HCT116 (cell line): Measurements from ENCODE around the gene CAPRIN2. TPM values are rescaled to one million over a fixed set of nuclear protein-coding genes. Genes with fewer than 3 reads are reported as not detected.

Experiments used
- ATAC-seq: fragments of 200-7000 bp; cut with Tn5 transposase; 2 replicates; pipeline ENCODE4 v1.9.1; 2020; ENCODE audit warnings: mild to moderate bottlenecking, moderate library complexity
- BruUV-seq: library from RNA; stranded (reverse); fragments of 400-500 nt; replicated peaks from 2 replicates; lab custom pipeline; 2021; lab: Mats Ljungman, UMichigan
- CTCF ChIA-PET: fragments of 300-600 bp; sonication (Branson Sonifier 250); formaldehyde crosslinking; loops from one replicate; lab custom pipeline; 2021; ENCODE audit warnings: antibody characterized with exemption; lab: Charles Lee
- POLR2A ChIA-PET: fragments of 300-600, 350-600 bp; sonication (Branson Sonifier 250); formaldehyde crosslinking; loops from one replicate; lab custom pipeline; 2021; ENCODE audit warnings: antibody characterized with exemption; lab: Charles Lee
- RAD21 ChIA-PET, 2 experiments: fragments of 300-600 bp; sonication (Branson Sonifier 250); formaldehyde crosslinking; loops; one replicate each; lab custom pipeline; 2023; ENCODE audit warnings: low total read pairs in 2 of 2; ENCODE audit not compliant: uncharacterized antibody in 2 of 2, unreplicated experiment in 2 of 2, low non-redundant PET in 1 of 2; lab: Charles Lee
- DNase-seq: peaks from one replicate; pipeline ENCODE4 v3.0.0-alpha.2; 2010; ENCODE audit warnings: low read depth, low spot score
- H2AFZ ChIP-seq: fragments of 200-600 bp; shearing (Covaris generic), sonication (generic); 2 replicates; pipeline ENCODE4 v1.6.1; 2017; ENCODE audit warnings: low read depth, mixed run types, mixed read lengths, antibody characterized with exemption, low read length; ENCODE audit not compliant: poor library complexity, severe bottlenecking
- H3K27ac ChIP-seq: 2 replicates; pipeline ENCODE4 v1.5.1; 2012; ENCODE audit warnings: low read depth, low read length
- H3K27me3 ChIP-seq: fragments of 200-600 bp; sonication (generic); 2 replicates; pipeline ENCODE4 v1.6.1; 2016; ENCODE audit warnings: mixed run types, low read length, mixed read lengths; ENCODE audit not compliant: insufficient read depth
- H3K36me3 ChIP-seq, 2 experiments: fragments of 200-500 bp in 1 of 2; fragments of 200-600 bp in 1 of 2; sonication (Bioruptor generic) in 1 of 2; sonication (generic) in 1 of 2; 2 replicates each; pipeline versions ENCODE4 v1.5.1 to v1.6.1; 2014 to 2016; ENCODE audit warnings: low read length in 2 of 2, inconsistent platforms in 1 of 2, mixed read lengths in 1 of 2, mixed run types in 1 of 2; ENCODE audit not compliant: insufficient read depth in 2 of 2, control insufficient read depth in 1 of 2
- H3K4me1 ChIP-seq, 2 experiments: fragments of 200-600 bp in 1 of 2; sonication (generic) in 1 of 2; 2 replicates each; pipeline versions ENCODE4 v1.5.1 to v1.6.1; 2012 to 2017; ENCODE audit warnings: low read length in 2 of 2, inconsistent platforms in 1 of 2, mild to moderate bottlenecking in 1 of 2, mixed read lengths in 1 of 2, mixed run types in 1 of 2, moderate library complexity in 1 of 2; ENCODE audit not compliant: insufficient read depth in 2 of 2, control insufficient read depth in 1 of 2
- H3K4me2 ChIP-seq: fragments of 200-600 bp; sonication (generic); 2 replicates; pipeline ENCODE4 v1.6.1; 2017; ENCODE audit warnings: mixed run types, low read length, mixed read lengths
- H3K4me3 ChIP-seq, 2 experiments: fragments of 200-600 bp in 1 of 2; sonication (generic) in 1 of 2; replicated peaks in 1 of 2; 2 replicates each; pipeline ENCODE4 v1.5.1; 2011 to 2016; ENCODE audit warnings: low read length in 2 of 2, control low read depth in 1 of 2, low read depth in 1 of 2, mild to moderate bottlenecking in 1 of 2, mixed read lengths in 1 of 2, mixed run types in 1 of 2
- H3K79me2 ChIP-seq: fragments of 200-600 bp; sonication (generic); 2 replicates; pipeline ENCODE4 v1.6.1; 2017; ENCODE audit warnings: mild to moderate bottlenecking, mixed run types, low read length, moderate library complexity, mixed read lengths; ENCODE audit not compliant: insufficient read depth
- H3K9ac ChIP-seq: fragments of 200-600 bp; sonication (generic); 2 replicates; pipeline ENCODE4 v1.6.1; 2016; ENCODE audit warnings: low read length, mixed read lengths
- H3K9me2 ChIP-seq: fragments of 200-600 bp; sonication (generic), shearing (Covaris generic); 2 replicates; pipeline ENCODE4 v1.6.1; 2017; ENCODE audit warnings: mixed run types, mild to moderate bottlenecking, moderate library complexity; ENCODE audit not compliant: insufficient read depth
- H3K9me3 ChIP-seq, 2 experiments: fragments of 200-500 bp in 1 of 2; fragments of 200-600 bp in 1 of 2; sonication (Bioruptor generic) in 1 of 2; sonication (generic) in 1 of 2; 2 replicates each; pipeline ENCODE4 v1.6.1; 2014 to 2017; ENCODE audit warnings: low read length in 2 of 2, mixed read lengths in 2 of 2, inconsistent platforms in 1 of 2, low read depth in 1 of 2, mild to moderate bottlenecking in 1 of 2, mixed run types in 1 of 2, moderate library complexity in 1 of 2; ENCODE audit not compliant: control insufficient read depth in 1 of 2, insufficient read depth in 1 of 2
- H4K20me1 ChIP-seq: fragments of 200-600 bp; sonication (generic), shearing (Covaris generic); 2 replicates; pipeline ENCODE4 v1.6.1; 2017; ENCODE audit warnings: mixed run types, mild to moderate bottlenecking, moderate library complexity; ENCODE audit not compliant: insufficient read depth
- EGR1 ChIP-seq: IDR thresholded peaks from 2 replicates; pipeline ENCODE4 v1.6.1; 2012; ENCODE audit warnings: low read depth
- ELF1 ChIP-seq: IDR thresholded peaks from 2 replicates; pipeline ENCODE4 v1.6.1; 2012; ENCODE audit warnings: low read depth, borderline replicate concordance
- POLR2AphosphoS5 ChIP-seq: IDR thresholded peaks from 2 replicates; pipeline ENCODE4 v1.6.1; 2011; ENCODE audit warnings: mild to moderate bottlenecking, low read depth, low read length, moderate library complexity
- YY1 ChIP-seq: IDR thresholded peaks from 2 replicates; pipeline ENCODE4 v1.6.1; 2011; ENCODE audit warnings: low read length, low read depth, moderate library complexity, mild to moderate bottlenecking; ENCODE audit not compliant: insufficient replicate concordance; ENCODE audit errors: extremely low read depth
- ZFX ChIP-seq: fragments of 450-650 bp; IDR thresholded peaks from 2 replicates; pipeline ENCODE4 v1.6.1; 2017
- intact Hi-C: fragments of 100-400 bp; cut with micrococcal nuclease; formaldehyde crosslinking; loops from 2 replicates; pipeline ENCODE4 v1.10.0; 2022
- total RNA-seq: library from RNA; stranded (reverse); gene quantifications from one replicate; pipeline ENCODE4 v1.2.1, GENCODE V29; 2021; ENCODE audit not compliant: unreplicated experiment
- TF ChIP-seq, protein P1 (sequence below), 3 experiments: fragments of 200-600 bp in 1 of 3; sonication (generic) in 1 of 3; IDR thresholded peaks in 2 of 3; conservative IDR thresholded peaks in 1 of 3; 2 replicates each; pipeline ENCODE4 v1.5.1; 2012 to 2017; ENCODE audit warnings: low read depth in 2 of 3, low read length in 2 of 3, antibody characterized with exemption in 1 of 3, borderline replicate concordance in 1 of 3, control low read depth in 1 of 3, mild to moderate bottlenecking in 1 of 3, mixed read lengths in 1 of 3, mixed run types in 1 of 3, moderate library complexity in 1 of 3; ENCODE audit not compliant: insufficient read depth in 1 of 3
- TF ChIP-seq, protein P2 (sequence below): IDR thresholded peaks from 2 replicates; pipeline ENCODE4 v1.6.1; 2011; ENCODE audit warnings: mild to moderate bottlenecking, low read length, moderate library complexity; ENCODE audit not compliant: insufficient replicate concordance; ENCODE audit errors: extremely low read depth

CAPRIN2 gene
- total RNA-seq, 1 experiment from 2014 or later: 30.8 TPM

DNA sequence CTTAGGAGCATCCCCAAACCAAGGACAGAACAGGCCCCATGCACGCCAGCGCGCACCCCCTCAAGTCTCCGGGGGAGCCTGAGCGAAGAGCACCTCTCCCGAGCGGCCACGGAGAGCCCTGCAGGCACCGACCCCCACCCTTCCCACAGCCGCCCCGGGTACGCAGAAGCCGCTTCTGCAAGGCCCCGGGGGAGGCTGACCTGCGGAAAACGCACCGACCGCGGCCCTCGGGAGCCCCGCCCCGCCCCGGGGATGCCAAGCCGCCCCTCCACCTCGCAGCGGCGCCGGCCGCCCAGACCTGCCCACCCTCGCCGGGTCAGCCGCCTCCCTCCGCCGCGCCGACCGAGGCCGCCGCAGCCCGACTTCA lies 385 bp downstream of the CAPRIN2 start:
- H3K27me3 ChIP-seq: no peaks in the 10 kb centered on the region
- H3K9ac ChIP-seq: peak overlapping the region; percentile 72
- H3K9me3 ChIP-seq: no peaks in the 10 kb centered on the region
- peak overlapping the region; percentile 64 to 77 for H3K4me3 ChIP-seq
- no peaks in the 10 kb centered on the region for H3K9me2 ChIP-seq
- peak overlapping the region; percentile 88 for H3K4me2 ChIP-seq
- ATAC-seq: peak; percentile 52
- peaks cover 38% of the 10 kb centered on the region for H3K79me2 ChIP-seq
- no peaks in the 10 kb centered on the region for H4K20me1 ChIP-seq
- H3K4me1 ChIP-seq: peaks cover 4 to 21% of the 10 kb centered on the region in 2 experiments; a peak in 3 of 4 replicates
- no peak for TF ChIP-seq POLR2AphosphoS5
- no peak for TF ChIP-seq EGR1
- TF ChIP-seq YY1: no peak
- TF ChIP-seq ELF1: no peak
- TF ChIP-seq, protein P1, sequence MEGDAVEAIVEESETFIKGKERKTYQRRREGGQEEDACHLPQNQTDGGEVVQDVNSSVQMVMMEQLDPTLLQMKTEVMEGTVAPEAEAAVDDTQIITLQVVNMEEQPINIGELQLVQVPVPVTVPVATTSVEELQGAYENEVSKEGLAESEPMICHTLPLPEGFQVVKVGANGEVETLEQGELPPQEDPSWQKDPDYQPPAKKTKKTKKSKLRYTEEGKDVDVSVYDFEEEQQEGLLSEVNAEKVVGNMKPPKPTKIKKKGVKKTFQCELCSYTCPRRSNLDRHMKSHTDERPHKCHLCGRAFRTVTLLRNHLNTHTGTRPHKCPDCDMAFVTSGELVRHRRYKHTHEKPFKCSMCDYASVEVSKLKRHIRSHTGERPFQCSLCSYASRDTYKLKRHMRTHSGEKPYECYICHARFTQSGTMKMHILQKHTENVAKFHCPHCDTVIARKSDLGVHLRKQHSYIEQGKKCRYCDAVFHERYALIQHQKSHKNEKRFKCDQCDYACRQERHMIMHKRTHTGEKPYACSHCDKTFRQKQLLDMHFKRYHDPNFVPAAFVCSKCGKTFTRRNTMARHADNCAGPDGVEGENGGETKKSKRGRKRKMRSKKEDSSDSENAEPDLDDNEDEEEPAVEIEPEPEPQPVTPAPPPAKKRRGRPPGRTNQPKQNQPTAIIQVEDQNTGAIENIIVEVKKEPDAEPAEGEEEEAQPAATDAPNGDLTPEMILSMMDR (IDR thresholded peaks at IDR 0.05 in 2 of 3, conservative IDR thresholded peaks at IDR 0.05 in 1 of 3; ENCODE audit: borderline replicate concordance in 1 of 3, insufficient read depth in 1 of 3, low read depth in 2 of 3, low read length in 2 of 3): no peak
- TF ChIP-seq, protein P2, sequence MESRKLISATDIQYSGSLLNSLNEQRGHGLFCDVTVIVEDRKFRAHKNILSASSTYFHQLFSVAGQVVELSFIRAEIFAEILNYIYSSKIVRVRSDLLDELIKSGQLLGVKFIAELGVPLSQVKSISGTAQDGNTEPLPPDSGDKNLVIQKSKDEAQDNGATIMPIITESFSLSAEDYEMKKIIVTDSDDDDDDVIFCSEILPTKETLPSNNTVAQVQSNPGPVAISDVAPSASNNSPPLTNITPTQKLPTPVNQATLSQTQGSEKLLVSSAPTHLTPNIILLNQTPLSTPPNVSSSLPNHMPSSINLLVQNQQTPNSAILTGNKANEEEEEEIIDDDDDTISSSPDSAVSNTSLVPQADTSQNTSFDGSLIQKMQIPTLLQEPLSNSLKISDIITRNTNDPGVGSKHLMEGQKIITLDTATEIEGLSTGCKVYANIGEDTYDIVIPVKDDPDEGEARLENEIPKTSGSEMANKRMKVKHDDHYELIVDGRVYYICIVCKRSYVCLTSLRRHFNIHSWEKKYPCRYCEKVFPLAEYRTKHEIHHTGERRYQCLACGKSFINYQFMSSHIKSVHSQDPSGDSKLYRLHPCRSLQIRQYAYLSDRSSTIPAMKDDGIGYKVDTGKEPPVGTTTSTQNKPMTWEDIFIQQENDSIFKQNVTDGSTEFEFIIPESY: no peak
- peak; percentile 71 for TF ChIP-seq ZFX
- ChIA-PET POLR2A (interaction anchor here (0.6 to 3.2 kb wide), 6 partner anchors 9 to 41 kb away, joined by 3 to 27 read pairs (median 4); no protein-coding TSS in a partner anchor), RAD21 (interaction anchor here (0.6 to 1.2 kb wide), 4 partner anchors 39 to 56 kb away, joined by 3 to 4 read pairs (median 3); no protein-coding TSS in a partner anchor), CTCF (interaction anchor here (1.1 to 1.7 kb wide), 2 partner anchors 11 to 313 kb away, joined by 4 to 5 read pairs; no protein-coding TSS in a partner anchor)
- H3K27ac ChIP-seq: peak overlapping the region; percentile 63
- H3K36me3 ChIP-seq: peaks cover 0 to 2% of the 10 kb centered on the region in 2 experiments; a peak in 1 of 4 replicates
- intact Hi-C loops: no loop called here
- no TSS peak for BruUV-seq
- no peak for DNase-seq
- no peak overlapping the region for H2AFZ ChIP-seq
